GM12892 (cell line): ENCODE measurements around the gene CFAP52.

Experiments used
- POLR2A ChIP-seq: IDR thresholded peaks from 2 replicates; pipeline ENCODE4 v1.6.1; 2011; ENCODE audit warnings: low read depth, low read length, control low read depth
- POLR2AphosphoS5 ChIP-seq: IDR thresholded peaks from 2 replicates; pipeline ENCODE4 v1.6.1; 2011; ENCODE audit warnings: low read depth, low read length, control low read depth

DNA sequence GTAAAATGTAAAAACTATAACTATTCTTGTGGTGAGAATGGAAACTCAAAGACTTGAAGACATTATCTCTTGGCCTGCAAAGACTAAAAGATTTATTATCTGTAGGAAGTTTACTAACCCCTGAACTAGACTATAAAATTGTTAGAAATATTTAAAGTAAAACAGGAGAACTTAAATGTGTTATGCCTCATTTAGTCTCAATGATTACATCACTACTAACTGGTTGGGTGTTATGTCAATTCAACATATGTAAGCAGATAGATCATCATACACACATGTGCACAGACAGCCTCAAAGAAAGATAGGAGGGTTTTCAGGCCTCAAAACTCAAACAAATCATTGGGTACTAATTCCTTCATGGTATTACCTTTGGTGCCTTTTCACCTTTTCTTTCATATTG is 8.4 kb upstream of the CFAP52 start:
- TF ChIP-seq POLR2AphosphoS5 (no peak), POLR2A (no peak)
